ENCODE data around the gene TGM2. TPM values are rescaled to one million over a fixed set of nuclear protein-coding genes. Genes with fewer than 3 reads are reported as not detected.

Gene TGM2
- total RNA-seq, 2 donors from 2014 or later, result 0.27 to 0.37 TPM

GRCh38 chr20:38173237-38174156 is 8.4 kb upstream of the TGM2 start:
- no peak for TF ChIP-seq CTCF (conservative IDR thresholded peaks at IDR 0.05)
- Histone ChIP-seq H3K4me1 (ENCODE audit: control insufficient read depth, insufficient read depth, low read length) (no peaks in the 10 kb centered on the region), H3K4me3 (ENCODE audit: low read length) (no peak overlapping the region), H3K27ac (ENCODE audit: low read depth, low read length) (no peak overlapping the region), H3K36me3 (ENCODE audit: control insufficient read depth, insufficient read depth, low read length) (no peaks in the 10 kb centered on the region), H3K9me3 (ENCODE audit: control insufficient read depth, low read length) (no peaks in the 10 kb centered on the region), H3K27me3 (ENCODE audit: control insufficient read depth, insufficient read depth, low read length, poor library complexity, severe bottlenecking) (no peaks in the 10 kb centered on the region), H3K9ac (ENCODE audit: extremely low read depth, low read length, poor library complexity, severe bottlenecking) (no peak overlapping the region)
- no peak overlapping the region for H3K4me3 Mint-ChIP-seq
- no peak overlapping the region for H3K27ac Mint-ChIP-seq
- DNase-seq, result no peak
- WGBS, 2 experiments (ENCODE audit: insufficient coverage in 1 of 2, insufficient read length in 1 of 2), result 81 to 85% methylated on average over 7 to 14 of the region's 14 CpGs
- H3K9me3 Mint-ChIP-seq, result no peaks in the 10 kb centered on the region
- no peaks in the 10 kb centered on the region for H3K36me3 Mint-ChIP-seq (ENCODE audit: low read depth)
- no peaks in the 10 kb centered on the region for H3K27me3 Mint-ChIP-seq (ENCODE audit: insufficient read depth)
- H3K4me1 Mint-ChIP-seq, result no peaks in the 10 kb centered on the region

GRCh38 chr20:38172408-38172807 is 7.3 kb upstream of the TGM2 start:
- Histone ChIP-seq H3K4me1 (ENCODE audit: control insufficient read depth, insufficient read depth, low read length) (no peaks in the 10 kb centered on the region), H3K36me3 (ENCODE audit: control insufficient read depth, insufficient read depth, low read length) (no peaks in the 10 kb centered on the region), H3K4me3 (ENCODE audit: low read length) (no peak overlapping the region), H3K27me3 (ENCODE audit: control insufficient read depth, insufficient read depth, low read length, poor library complexity, severe bottlenecking) (no peaks in the 10 kb centered on the region), H3K27ac (ENCODE audit: low read depth, low read length) (no peak overlapping the region), H3K9me3 (ENCODE audit: control insufficient read depth, low read length) (no peaks in the 10 kb centered on the region), H3K9ac (ENCODE audit: extremely low read depth, low read length, poor library complexity, severe bottlenecking) (no peak overlapping the region)
- Mint-ChIP-seq H3K4me1 (no peaks in the 10 kb centered on the region), H3K4me3 (no peak overlapping the region), H3K36me3 (ENCODE audit: low read depth) (no peaks in the 10 kb centered on the region), H3K27me3 (ENCODE audit: insufficient read depth) (no peaks in the 10 kb centered on the region), H3K9me3 (no peaks in the 10 kb centered on the region), H3K27ac (no peak overlapping the region)
- WGBS, 2 experiments (ENCODE audit: insufficient coverage in 1 of 2, insufficient read length in 1 of 2), result 67 to 85% methylated on average over 1 to 4 of the region's 4 CpGs
- no peak for DNase-seq
- TF ChIP-seq CTCF (conservative IDR thresholded peaks at IDR 0.05), result no peak

- WGBS, 2 experiments (ENCODE audit: insufficient coverage in 1 of 2, insufficient read length in 1 of 2), result 57 to 80% methylated on average over 1 to 3 of the region's 4 CpGs
- TF ChIP-seq CTCF (conservative IDR thresholded peaks at IDR 0.05), result no peak
- no peak overlapping the region for H3K27ac ChIP-seq (ENCODE audit: low read depth, low read length)
- Mint-ChIP-seq H3K4me3 (no peak overlapping the region), H3K27me3 (ENCODE audit: insufficient read depth) (no peaks in the 10 kb centered on the region), H3K9me3 (no peaks in the 10 kb centered on the region), H3K4me1 (no peaks in the 10 kb centered on the region), H3K36me3 (ENCODE audit: low read depth) (no peaks in the 10 kb centered on the region), H3K27ac (no peak overlapping the region)
- no peaks in the 10 kb centered on the region for H3K4me1 ChIP-seq (ENCODE audit: control insufficient read depth, insufficient read depth, low read length)
- DNase-seq, result no peak
- H3K27me3 ChIP-seq (ENCODE audit: control insufficient read depth, insufficient read depth, low read length, poor library complexity, severe bottlenecking), result no peaks in the 10 kb centered on the region
- no peaks in the 10 kb centered on the region for H3K9me3 ChIP-seq (ENCODE audit: control insufficient read depth, low read length)
- H3K9ac ChIP-seq (ENCODE audit: extremely low read depth, low read length, poor library complexity, severe bottlenecking), result no peak overlapping the region
- H3K36me3 ChIP-seq (ENCODE audit: control insufficient read depth, insufficient read depth, low read length), result no peaks in the 10 kb centered on the region
- no peak overlapping the region for H3K4me3 ChIP-seq (ENCODE audit: low read length)
These were observed 6.6 kb upstream of the TGM2 start for GRCh38 chr20:38171675-38172043.
